Cardiac muscle cell (in vitro differentiated cells and primary cell): ENCODE measurements around the gene B9D1. TPM values are rescaled to one million over a fixed set of nuclear protein-coding genes. Genes with fewer than 3 reads are reported as not detected.

Source experiments
- DNase-seq, 2 donors: peaks; one replicate each; pipeline versions ENCODE4 v3.0.0 to v3.0.0-alpha.2; 2010 to 2017; ENCODE audit warnings: low read depth in 1 of 2, low spot score in 1 of 2
- H3K27ac ChIP-seq: fragments of 200-600 bp; sonication (generic); 2 replicates; pipeline ENCODE4 v1.5.1; 2016
- H3K27me3 ChIP-seq: fragments of 200-600 bp; sonication (generic); 2 replicates; pipeline ENCODE4 v1.6.0; 2016; ENCODE audit warnings: control low read depth
- H3K36me3 ChIP-seq: fragments of 200-600 bp; sonication (generic); 2 replicates; pipeline ENCODE4 v1.5.1; 2016; ENCODE audit warnings: control low read depth
- H3K4me1 ChIP-seq: fragments of 200-600 bp; sonication (generic); 2 replicates; pipeline ENCODE4 v1.8.1; 2017; ENCODE audit warnings: low read depth, mild to moderate bottlenecking, mixed run types
- H3K4me3 ChIP-seq: fragments of 200-600 bp; sonication (generic); 2 replicates; pipeline ENCODE4 v1.5.1; 2016; ENCODE audit warnings: mild to moderate bottlenecking
- H3K9me3 ChIP-seq: fragments of 200-600 bp; sonication (generic); 2 replicates; pipeline ENCODE4 v1.5.1; 2017; ENCODE audit warnings: low read depth, mild to moderate bottlenecking, control low read depth
- polyA plus RNA-seq: library from polyadenylated mRNA; unstranded; fragments of >200 nt; fragmentation: Nextera tagmentation; extraction: Ambion mirVana; gene quantifications from 2 replicates; pipeline ENCODE4 v1.2.1, GENCODE V29; 2016
- total RNA-seq: library from RNA; depleted of rRNA; stranded (reverse); fragments of >200 nt; gene quantifications from 2 replicates; pipeline ENCODE4 v1.2.3, GENCODE V29; 2016
- TF ChIP-seq, protein P1 (sequence below): IDR thresholded peaks from 2 replicates; pipeline ENCODE4 v1.5.1; 2012; ENCODE audit warnings: low read depth, mild to moderate bottlenecking, low read length

B9D1 gene
- total and polyA plus RNA-seq, 2 experiments from 2014 or later: 54.5 to 65.7 TPM

DNA sequence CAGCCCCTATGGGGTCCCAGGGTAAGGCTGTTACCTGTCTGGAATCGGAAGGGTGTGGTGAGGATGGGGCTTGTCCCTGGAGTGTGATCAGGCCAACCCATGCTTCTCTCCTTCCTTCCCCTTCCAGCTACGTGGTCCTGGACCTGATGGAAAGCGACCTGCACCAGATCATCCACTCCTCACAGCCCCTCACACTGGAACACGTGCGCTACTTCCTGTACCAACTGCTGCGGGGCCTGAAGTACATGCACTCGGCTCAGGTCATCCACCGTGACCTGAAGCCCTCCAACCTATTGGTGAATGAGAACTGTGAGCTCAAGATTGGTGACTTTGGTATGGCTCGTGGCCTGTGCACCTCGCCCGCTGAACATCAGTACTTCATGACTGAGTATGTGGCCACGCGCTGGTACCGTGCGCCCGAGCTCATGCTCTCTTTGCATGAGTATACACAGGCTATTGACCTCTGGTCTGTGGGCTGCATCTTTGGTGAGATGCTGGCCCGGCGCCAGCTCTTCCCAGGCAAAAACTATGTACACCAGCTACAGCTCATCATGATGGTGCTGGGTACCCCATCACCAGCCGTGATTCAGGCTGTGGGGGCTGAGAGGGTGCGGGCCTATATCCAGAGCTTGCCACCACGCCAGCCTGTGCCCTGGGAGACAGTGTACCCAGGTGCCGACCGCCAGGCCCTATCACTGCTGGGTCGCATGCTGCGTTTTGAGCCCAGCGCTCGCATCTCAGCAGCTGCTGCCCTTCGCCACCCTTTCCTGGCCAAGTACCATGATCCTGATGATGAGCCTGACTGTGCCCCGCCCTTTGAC is 18.2 kb upstream of the B9D1 start:
- no peak overlapping the region for H3K4me3 ChIP-seq
- peaks cover 33% of the 10 kb centered on the region for H3K36me3 ChIP-seq
- H3K9me3 ChIP-seq: no peaks in the 10 kb centered on the region
- TF ChIP-seq, protein P1, sequence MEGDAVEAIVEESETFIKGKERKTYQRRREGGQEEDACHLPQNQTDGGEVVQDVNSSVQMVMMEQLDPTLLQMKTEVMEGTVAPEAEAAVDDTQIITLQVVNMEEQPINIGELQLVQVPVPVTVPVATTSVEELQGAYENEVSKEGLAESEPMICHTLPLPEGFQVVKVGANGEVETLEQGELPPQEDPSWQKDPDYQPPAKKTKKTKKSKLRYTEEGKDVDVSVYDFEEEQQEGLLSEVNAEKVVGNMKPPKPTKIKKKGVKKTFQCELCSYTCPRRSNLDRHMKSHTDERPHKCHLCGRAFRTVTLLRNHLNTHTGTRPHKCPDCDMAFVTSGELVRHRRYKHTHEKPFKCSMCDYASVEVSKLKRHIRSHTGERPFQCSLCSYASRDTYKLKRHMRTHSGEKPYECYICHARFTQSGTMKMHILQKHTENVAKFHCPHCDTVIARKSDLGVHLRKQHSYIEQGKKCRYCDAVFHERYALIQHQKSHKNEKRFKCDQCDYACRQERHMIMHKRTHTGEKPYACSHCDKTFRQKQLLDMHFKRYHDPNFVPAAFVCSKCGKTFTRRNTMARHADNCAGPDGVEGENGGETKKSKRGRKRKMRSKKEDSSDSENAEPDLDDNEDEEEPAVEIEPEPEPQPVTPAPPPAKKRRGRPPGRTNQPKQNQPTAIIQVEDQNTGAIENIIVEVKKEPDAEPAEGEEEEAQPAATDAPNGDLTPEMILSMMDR: no peak
- H3K4me1 ChIP-seq: no peaks in the 10 kb centered on the region
- no peaks in the 10 kb centered on the region for H3K27me3 ChIP-seq
- no peak for DNase-seq
- H3K27ac ChIP-seq: no peak overlapping the region

- Histone ChIP-seq H3K4me3 (peak overlapping the region; percentile 81), H3K4me1 (no peaks in the 10 kb centered on the region), H3K36me3 (peaks cover 30% of the 10 kb centered on the region), H3K9me3 (no peaks in the 10 kb centered on the region), H3K27ac (no peak overlapping the region), H3K27me3 (no peaks in the 10 kb centered on the region)
- no peak for DNase-seq
- TF ChIP-seq, protein P1: no peak
These were observed 17.0 kb upstream of the B9D1 start for GRCh38 chr17:19379361-19380065.

GRCh38 chr17:19378416-19379360 is 16.2 kb upstream of the B9D1 start, which contains the start of gene MAPK7:
Gene MAPK7, plus strand, starts transcription at chr17:19378498. Its CDS starts 403 bp downstream, at chr17:19378901.
- H3K27ac ChIP-seq: peak within 1 kb of the TSS; percentile 88
- H3K4me3 ChIP-seq: peak within 1 kb of the TSS; percentile 81
- no peaks in the 10 kb centered on the region for H3K9me3 ChIP-seq
- no peak for DNase-seq
- peaks cover 30% of the 10 kb centered on the region for H3K36me3 ChIP-seq
- TF ChIP-seq, protein P1: no peak
- no peaks in the 10 kb centered on the region for H3K27me3 ChIP-seq
- H3K4me1 ChIP-seq: no peaks in the 10 kb centered on the region

- H3K9me3 ChIP-seq: no peaks in the 10 kb centered on the region
- no peaks in the 10 kb centered on the region for H3K4me1 ChIP-seq
- H3K27me3 ChIP-seq: no peaks in the 10 kb centered on the region
- H3K4me3 ChIP-seq: peak overlapping the region; percentile 81
- peak; percentile 98 to 100 for DNase-seq
- TF ChIP-seq, protein P1: peak; percentile 1
- H3K27ac ChIP-seq: peak overlapping the region; percentile 88
- H3K36me3 ChIP-seq: peaks cover 25% of the 10 kb centered on the region
These were observed 15.3 kb upstream of the B9D1 start for GRCh38 chr17:19377602-19378415.
